ENCODE data around the gene ZBTB6.

Gene ZBTB6

GRCh38 chr9:122860319-122861142 is 52.6 kb downstream of the ZBTB6 start:
- Histone ChIP-seq H3K4me1 (ENCODE audit: control insufficient read depth in 5 of 5, insufficient read depth in 5 of 5, low read length in 5 of 5) (peaks cover 0 to 2% (median 0%) of the 10 kb centered on the region in 5 donors), H3K36me3 (ENCODE audit: control insufficient read depth in 5 of 5, insufficient read depth in 5 of 5, low read length in 5 of 5) (peaks cover 27 to 47% (median 39%) of the 10 kb centered on the region in 5 donors), H3K27ac (ENCODE audit: low read depth, low read length) (no peak overlapping the region), H3K9ac (ENCODE audit: low read length in 5 of 5) (no peak overlapping the region), H3K4me3 (ENCODE audit: low read depth in 1 of 5, low read length in 5 of 5) (no peak overlapping the region), H3K9me3 (ENCODE audit: control insufficient read depth in 5 of 5, low read length in 5 of 5) (no peaks in the 10 kb centered on the region), H3K27me3 (ENCODE audit: control insufficient read depth in 5 of 5, insufficient read depth in 4 of 5, low read length in 5 of 5) (no peaks in the 10 kb centered on the region)

Data from subcutaneous abdominal adipose tissue (tissue), 5 donors.